ENCODE results near the gene SSBP3. TPM values are rescaled to one million over a fixed set of nuclear protein-coding genes. Genes with fewer than 3 reads are reported as not detected.

The SSBP3 gene
- total RNA-seq, 4 donors from 2014 or later, result 32.8 to 63.4 (median 47.4) TPM

GRCh38 chr1:54240741-54241335 is 165.4 kb downstream of the SSBP3 start:
- 95% methylated on average over 7 of the region's 12 CpGs for WGBS
- no peak for TF ChIP-seq POLR2AphosphoS5 (IDR thresholded peaks at IDR 0.05)
- TF ChIP-seq, protein P1, sequence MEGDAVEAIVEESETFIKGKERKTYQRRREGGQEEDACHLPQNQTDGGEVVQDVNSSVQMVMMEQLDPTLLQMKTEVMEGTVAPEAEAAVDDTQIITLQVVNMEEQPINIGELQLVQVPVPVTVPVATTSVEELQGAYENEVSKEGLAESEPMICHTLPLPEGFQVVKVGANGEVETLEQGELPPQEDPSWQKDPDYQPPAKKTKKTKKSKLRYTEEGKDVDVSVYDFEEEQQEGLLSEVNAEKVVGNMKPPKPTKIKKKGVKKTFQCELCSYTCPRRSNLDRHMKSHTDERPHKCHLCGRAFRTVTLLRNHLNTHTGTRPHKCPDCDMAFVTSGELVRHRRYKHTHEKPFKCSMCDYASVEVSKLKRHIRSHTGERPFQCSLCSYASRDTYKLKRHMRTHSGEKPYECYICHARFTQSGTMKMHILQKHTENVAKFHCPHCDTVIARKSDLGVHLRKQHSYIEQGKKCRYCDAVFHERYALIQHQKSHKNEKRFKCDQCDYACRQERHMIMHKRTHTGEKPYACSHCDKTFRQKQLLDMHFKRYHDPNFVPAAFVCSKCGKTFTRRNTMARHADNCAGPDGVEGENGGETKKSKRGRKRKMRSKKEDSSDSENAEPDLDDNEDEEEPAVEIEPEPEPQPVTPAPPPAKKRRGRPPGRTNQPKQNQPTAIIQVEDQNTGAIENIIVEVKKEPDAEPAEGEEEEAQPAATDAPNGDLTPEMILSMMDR (IDR thresholded peaks at IDR 0.05), result no peak
- TF ChIP-seq EP300 (IDR thresholded peaks at IDR 0.05), result no peak
- no peak for TF ChIP-seq POLR2A (IDR thresholded peaks at IDR 0.05; ENCODE audit: low read depth)
- peaks cover 38 to 88% (median 70%) of the 10 kb centered on the region in 4 donors for H3K36me3 ChIP-seq

DNA sequence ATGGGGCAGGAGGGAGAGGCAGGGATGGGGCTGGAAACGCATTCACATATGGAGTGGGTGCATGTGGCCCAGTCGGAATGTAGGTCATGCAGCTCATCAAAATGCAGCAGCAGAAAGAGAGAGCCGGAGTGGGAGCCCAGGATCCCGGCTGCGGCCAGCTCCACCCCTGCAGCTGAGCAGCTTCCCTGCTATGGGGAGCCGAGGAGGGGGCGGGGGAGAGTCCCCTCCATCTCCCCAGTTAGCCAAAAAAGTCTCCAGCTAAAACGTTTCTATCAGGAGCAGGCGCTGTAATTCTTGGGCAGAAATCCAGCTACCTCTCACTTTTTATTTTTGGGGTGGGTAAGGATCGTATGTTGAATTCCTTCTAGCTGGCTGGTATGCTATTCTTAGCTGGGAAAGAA is 166.6 kb downstream of the SSBP3 start:
- Histone ChIP-seq H3K27ac (replicated peaks in 1 of 4) (no peak overlapping the region), H3K27me3 (no peaks in the 10 kb centered on the region), H3K4me1 (peaks cover 0 to 7% (median 3%) of the 10 kb centered on the region in 4 donors), H3K36me3 (peaks cover 38 to 84% (median 71%) of the 10 kb centered on the region in 4 donors), H3K9me3 (no peaks in the 10 kb centered on the region), H3K4me3 (no peak overlapping the region)
- no peak for DNase-seq (ENCODE audit: extremely low spot score)
- WGBS, result 47% methylated on average over 10 of the region's 10 CpGs
- intact Hi-C loops (cut with DNase I), result no loop called here
- TF ChIP-seq, protein P1 (IDR thresholded peaks at IDR 0.05), result no peak
- no peak for TF ChIP-seq EP300 (IDR thresholded peaks at IDR 0.05)
- TF ChIP-seq POLR2A (IDR thresholded peaks at IDR 0.05; ENCODE audit: low read depth), result no peak
- no peak for TF ChIP-seq POLR2AphosphoS5 (IDR thresholded peaks at IDR 0.05)

More at GRCh38 chr1:54240741-54241335, 165.4 kb downstream of the SSBP3 start:
- H3K4me1 ChIP-seq, result peaks cover 0 to 17% (median 10%) of the 10 kb centered on the region in 4 donors
- H3K4me3 ChIP-seq, result no peak overlapping the region
- no peaks in the 10 kb centered on the region for H3K27me3 ChIP-seq
- H3K27ac ChIP-seq (replicated peaks in 1 of 4), result no peak overlapping the region
- intact Hi-C loops (cut with DNase I), result no loop called here
- no peaks in the 10 kb centered on the region for H3K9me3 ChIP-seq
- DNase-seq (ENCODE audit: extremely low spot score), result no peak

- H3K4me1 ChIP-seq, result peaks cover 0 to 7% (median 3%) of the 10 kb centered on the region in 4 donors
- no peaks in the 10 kb centered on the region for H3K9me3 ChIP-seq
- no peaks in the 10 kb centered on the region for H3K27me3 ChIP-seq
- H3K36me3 ChIP-seq, result peaks cover 38 to 79% (median 71%) of the 10 kb centered on the region in 4 donors
- WGBS, result 81% methylated on average over 5 of the region's 5 CpGs
- intact Hi-C loops (cut with DNase I), result no loop called here
- TF ChIP-seq, protein P1 (IDR thresholded peaks at IDR 0.05), result no peak
- no peak for TF ChIP-seq POLR2AphosphoS5 (IDR thresholded peaks at IDR 0.05)
- TF ChIP-seq POLR2A (IDR thresholded peaks at IDR 0.05; ENCODE audit: low read depth), result no peak
- TF ChIP-seq EP300 (IDR thresholded peaks at IDR 0.05), result no peak
- no peak overlapping the region for H3K4me3 ChIP-seq
- no peak overlapping the region for H3K27ac ChIP-seq (replicated peaks in 1 of 4)
- no peak for DNase-seq (ENCODE audit: extremely low spot score)
These were observed 167.2 kb downstream of the SSBP3 start for GRCh38 chr1:54239035-54239383.

GRCh38 chr1:54238353-54239034 is 167.7 kb downstream of the SSBP3 start:
- Histone ChIP-seq H3K27ac (replicated peaks in 1 of 4) (no peak overlapping the region), H3K9me3 (no peaks in the 10 kb centered on the region), H3K27me3 (no peaks in the 10 kb centered on the region), H3K4me1 (peaks cover 0 to 7% (median 3%) of the 10 kb centered on the region in 4 donors), H3K4me3 (no peak overlapping the region), H3K36me3 (peaks cover 38 to 74% (median 70%) of the 10 kb centered on the region in 4 donors)
- 79% methylated on average over 9 of the region's 12 CpGs for WGBS
- no peak for DNase-seq (ENCODE audit: extremely low spot score)
- intact Hi-C loops (cut with DNase I), result no loop called here
- TF ChIP-seq POLR2A (IDR thresholded peaks at IDR 0.05; ENCODE audit: low read depth) (no peak), EP300 (IDR thresholded peaks at IDR 0.05) (no peak), POLR2AphosphoS5 (IDR thresholded peaks at IDR 0.05) (no peak)
- TF ChIP-seq, protein P1 (IDR thresholded peaks at IDR 0.05), result no peak
